Prostate gland (tissue), 2 donors: ENCODE results near the gene NRXN3. TPM values are rescaled to one million over a fixed set of nuclear protein-coding genes. Genes with fewer than 3 reads are reported as not detected.

Experiments used
- DNase-seq: peaks from one replicate; pipeline ENCODE4 v3.0.0-alpha.2; 2019; ENCODE audit warnings: low spot score
- H3K27ac ChIP-seq, 2 donors: fragments of 200-600 bp; sonication (generic); 2 replicates each; pipeline ENCODE4 v1.5.1; 2017 to 2019
- H3K27me3 ChIP-seq: fragments of 200-600 bp; sonication (generic); replicated peaks from 2 replicates; pipeline ENCODE4 v1.5.1; 2019; ENCODE audit not compliant: insufficient read depth
- H3K36me3 ChIP-seq, 2 donors: fragments of 200-600 bp; sonication (generic); 1 replicate in 1 of 2; 2 replicates in 1 of 2; pipeline versions ENCODE4 v1.5.1 to v1.8.1; 2017 to 2019
- H3K4me1 ChIP-seq: fragments of 200-600 bp; sonication (generic); replicated peaks from 2 replicates; pipeline ENCODE4 v1.5.1; 2019
- H3K4me3 ChIP-seq, 2 donors: fragments of 200-600 bp; sonication (generic); 2 replicates each; pipeline ENCODE4 v1.5.1; 2017 to 2019
- H3K9me3 ChIP-seq: fragments of 200-600 bp; sonication (generic); 2 replicates; pipeline ENCODE4 v1.5.1; 2017
- CTCF ChIP-seq, 4 experiments: fragments of 200-600 bp in 2 of 4; fragments of 450-650 bp in 2 of 4; sonication (generic) in 2 of 4; IDR thresholded peaks; 1 replicate in 3 of 4; 2 replicates in 1 of 4; pipeline ENCODE4 v1.5.1; 2016 to 2019; ENCODE audit warnings: antibody characterized with exemption in 4 of 4, mild to moderate bottlenecking in 2 of 4, moderate library complexity in 2 of 4
- POLR2A ChIP-seq: fragments of 450-650 bp; IDR thresholded peaks from one replicate; pipeline ENCODE4 v1.6.1; 2016; ENCODE audit warnings: antibody characterized with exemption, mild to moderate bottlenecking
- POLR2AphosphoS5 ChIP-seq: sonication (generic); formaldehyde crosslinking; IDR thresholded peaks from one replicate; pipeline ENCODE4 v1.6.1; 2017; ENCODE audit warnings: antibody characterized with exemption
- WGBS: methylation state at CpG from one replicate; pipeline ENCODE4 v1.1.5; 2018; 5-methylcytosine and 5-hydroxymethylcytosine counted together
- intact Hi-C: fragments of 100-400 bp; cut with DNase I; formaldehyde crosslinking; loops from one replicate; pipeline ENCODE4 v1.14.2; 2022
- total RNA-seq, 2 donors: library from RNA; depleted of rRNA; stranded (reverse); fragments of >200 nt; gene quantifications; one replicate each; pipeline ENCODE4 v1.1.0, GENCODE V29; 2016

The NRXN3 gene
- total RNA-seq, 2 donors from 2014 or later, result 6.6 to 8.2 TPM

GRCh38 chr14:79809849-79810612, 1639.9 kb downstream of the NRXN3 start:
- no peak for TF ChIP-seq POLR2AphosphoS5
- peak in 2 of 4 experiments; percentile 26 to 52 for TF ChIP-seq CTCF (IDR thresholded peaks at IDR 0.05)
- Histone ChIP-seq H3K4me1 (no peaks in the 10 kb centered on the region), H3K9me3 (no peaks in the 10 kb centered on the region), H3K36me3 (no peaks in the 10 kb centered on the region), H3K4me3 (no peak overlapping the region), H3K27me3 (no peaks in the 10 kb centered on the region), H3K27ac (no peak overlapping the region)
- intact Hi-C loops, result no loop called here
- peak; percentile 36 for DNase-seq
- WGBS, result 65% methylated on average over 3 of the region's 3 CpGs

- Histone ChIP-seq H3K4me1 (no peaks in the 10 kb centered on the region), H3K4me3 (no peak overlapping the region), H3K27me3 (no peaks in the 10 kb centered on the region), H3K9me3 (no peaks in the 10 kb centered on the region), H3K36me3 (no peaks in the 10 kb centered on the region), H3K27ac (no peak overlapping the region)
- TF ChIP-seq CTCF (IDR thresholded peaks at IDR 0.05) (no peak), POLR2A (no peak), POLR2AphosphoS5 (no peak)
- DNase-seq, result no peak
- intact Hi-C loops, result no loop called here
- WGBS, result 42% methylated on average over 1 of the region's 1 CpG
Measured at GRCh38 chr14:79820866-79821535, 1650.8 kb downstream of the NRXN3 start.

- Histone ChIP-seq H3K4me3 (no peak overlapping the region), H3K27me3 (no peaks in the 10 kb centered on the region), H3K36me3 (no peaks in the 10 kb centered on the region), H3K27ac (no peak overlapping the region), H3K4me1 (no peaks in the 10 kb centered on the region), H3K9me3 (no peaks in the 10 kb centered on the region)
- WGBS, result 80% methylated on average over 2 of the region's 2 CpGs
- no peak for DNase-seq
- TF ChIP-seq POLR2AphosphoS5 (no peak), CTCF (IDR thresholded peaks at IDR 0.05) (no peak), POLR2A (no peak)
- intact Hi-C loops, result no loop called here
Measured at GRCh38 chr14:79822034-79822433, 1651.9 kb downstream of the NRXN3 start.

- no peak for TF ChIP-seq CTCF (IDR thresholded peaks at IDR 0.05)
- peak; percentile 13 for TF ChIP-seq POLR2AphosphoS5
- no peak overlapping the region for H3K27ac ChIP-seq
- H3K4me1 ChIP-seq, result no peaks in the 10 kb centered on the region
- H3K4me3 ChIP-seq, result no peak overlapping the region
- H3K9me3 ChIP-seq, result no peaks in the 10 kb centered on the region
- DNase-seq, result no peak
- H3K27me3 ChIP-seq, result no peaks in the 10 kb centered on the region
- intact Hi-C loops, result no loop called here
- 38% methylated on average over 6 of the region's 6 CpGs for WGBS
- no peaks in the 10 kb centered on the region for H3K36me3 ChIP-seq
Measured at GRCh38 chr14:79825046-79825521, 1654.9 kb downstream of the NRXN3 start.

- Histone ChIP-seq H3K9me3 (no peaks in the 10 kb centered on the region), H3K4me3 (no peak overlapping the region), H3K27ac (no peak overlapping the region), H3K4me1 (no peaks in the 10 kb centered on the region), H3K27me3 (no peaks in the 10 kb centered on the region), H3K36me3 (no peaks in the 10 kb centered on the region)
- DNase-seq, result no peak
- 67% methylated on average over 2 of the region's 2 CpGs for WGBS
- TF ChIP-seq CTCF (IDR thresholded peaks at IDR 0.05) (no peak), POLR2A (no peak), POLR2AphosphoS5 (no peak)
- intact Hi-C loops, result no loop called here
Measured at GRCh38 chr14:79826362-79826761, 1656.2 kb downstream of the NRXN3 start.
